ENCODE results near the gene NLRC4.

DNA sequence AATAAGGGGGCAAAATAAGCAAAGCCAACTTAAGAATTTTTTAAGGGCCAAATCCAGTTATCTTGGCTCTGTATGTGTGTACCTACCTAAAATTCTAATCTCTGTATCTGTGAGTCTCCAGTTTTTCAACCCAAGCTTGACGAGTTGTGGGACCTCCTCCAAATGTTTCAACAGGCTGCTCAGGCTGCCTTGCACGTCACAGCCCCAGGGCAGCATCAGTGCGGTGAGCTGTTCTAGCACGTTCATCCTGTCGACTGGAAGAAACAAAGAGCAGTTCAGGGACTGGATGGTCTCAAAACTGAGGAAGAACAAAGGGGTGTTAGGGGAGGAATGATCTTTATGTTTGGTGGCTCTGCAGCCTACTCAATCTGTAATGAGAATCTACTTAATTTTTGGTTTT, 29.4 kb downstream of the NLRC4 start:
- TF ChIP-seq, protein P1, sequence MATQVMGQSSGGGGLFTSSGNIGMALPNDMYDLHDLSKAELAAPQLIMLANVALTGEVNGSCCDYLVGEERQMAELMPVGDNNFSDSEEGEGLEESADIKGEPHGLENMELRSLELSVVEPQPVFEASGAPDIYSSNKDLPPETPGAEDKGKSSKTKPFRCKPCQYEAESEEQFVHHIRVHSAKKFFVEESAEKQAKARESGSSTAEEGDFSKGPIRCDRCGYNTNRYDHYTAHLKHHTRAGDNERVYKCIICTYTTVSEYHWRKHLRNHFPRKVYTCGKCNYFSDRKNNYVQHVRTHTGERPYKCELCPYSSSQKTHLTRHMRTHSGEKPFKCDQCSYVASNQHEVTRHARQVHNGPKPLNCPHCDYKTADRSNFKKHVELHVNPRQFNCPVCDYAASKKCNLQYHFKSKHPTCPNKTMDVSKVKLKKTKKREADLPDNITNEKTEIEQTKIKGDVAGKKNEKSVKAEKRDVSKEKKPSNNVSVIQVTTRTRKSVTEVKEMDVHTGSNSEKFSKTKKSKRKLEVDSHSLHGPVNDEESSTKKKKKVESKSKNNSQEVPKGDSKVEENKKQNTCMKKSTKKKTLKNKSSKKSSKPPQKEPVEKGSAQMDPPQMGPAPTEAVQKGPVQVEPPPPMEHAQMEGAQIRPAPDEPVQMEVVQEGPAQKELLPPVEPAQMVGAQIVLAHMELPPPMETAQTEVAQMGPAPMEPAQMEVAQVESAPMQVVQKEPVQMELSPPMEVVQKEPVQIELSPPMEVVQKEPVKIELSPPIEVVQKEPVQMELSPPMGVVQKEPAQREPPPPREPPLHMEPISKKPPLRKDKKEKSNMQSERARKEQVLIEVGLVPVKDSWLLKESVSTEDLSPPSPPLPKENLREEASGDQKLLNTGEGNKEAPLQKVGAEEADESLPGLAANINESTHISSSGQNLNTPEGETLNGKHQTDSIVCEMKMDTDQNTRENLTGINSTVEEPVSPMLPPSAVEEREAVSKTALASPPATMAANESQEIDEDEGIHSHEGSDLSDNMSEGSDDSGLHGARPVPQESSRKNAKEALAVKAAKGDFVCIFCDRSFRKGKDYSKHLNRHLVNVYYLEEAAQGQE (IDR thresholded peaks at IDR 0.05; ENCODE audit: low read depth): no peak
- TF ChIP-seq FOXM1 (IDR thresholded peaks at IDR 0.05; ENCODE audit: borderline replicate concordance, low read depth) (no peak), EGR1 (IDR thresholded peaks at IDR 0.05) (no peak)
